HG03039 (cell line): ENCODE measurements around the gene ZNF181.

ENCODE experiments used
- ATAC-seq: cut with Tn5 transposase; IDR thresholded peaks from one replicate; pipeline ENCODE4 v1.9.1; 2021; ENCODE audit warnings: mild to moderate bottlenecking, moderate library complexity; ENCODE audit not compliant: unreplicated experiment

Gene ZNF181

DNA sequence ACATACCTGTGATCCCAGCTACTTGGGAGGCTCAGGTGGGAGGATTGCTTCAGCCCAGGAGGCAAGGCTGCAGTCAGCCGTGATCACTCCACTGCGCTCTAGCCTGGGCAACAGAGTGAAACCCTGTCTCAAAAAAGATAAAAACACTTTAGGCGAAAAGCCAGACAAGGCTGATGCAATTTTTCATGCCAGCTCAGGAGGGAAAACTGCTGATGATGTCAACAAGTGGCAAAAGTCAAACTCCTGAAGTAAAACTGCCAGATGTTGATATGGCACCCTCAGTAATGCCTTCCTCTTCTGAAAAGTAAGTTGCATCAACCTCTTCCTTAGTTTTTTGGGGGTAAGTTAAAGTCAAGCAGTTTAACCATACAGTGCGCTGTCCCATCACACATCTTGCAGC lies 23.4 kb downstream of the ZNF181 start:
- no peak for ATAC-seq

DNA sequence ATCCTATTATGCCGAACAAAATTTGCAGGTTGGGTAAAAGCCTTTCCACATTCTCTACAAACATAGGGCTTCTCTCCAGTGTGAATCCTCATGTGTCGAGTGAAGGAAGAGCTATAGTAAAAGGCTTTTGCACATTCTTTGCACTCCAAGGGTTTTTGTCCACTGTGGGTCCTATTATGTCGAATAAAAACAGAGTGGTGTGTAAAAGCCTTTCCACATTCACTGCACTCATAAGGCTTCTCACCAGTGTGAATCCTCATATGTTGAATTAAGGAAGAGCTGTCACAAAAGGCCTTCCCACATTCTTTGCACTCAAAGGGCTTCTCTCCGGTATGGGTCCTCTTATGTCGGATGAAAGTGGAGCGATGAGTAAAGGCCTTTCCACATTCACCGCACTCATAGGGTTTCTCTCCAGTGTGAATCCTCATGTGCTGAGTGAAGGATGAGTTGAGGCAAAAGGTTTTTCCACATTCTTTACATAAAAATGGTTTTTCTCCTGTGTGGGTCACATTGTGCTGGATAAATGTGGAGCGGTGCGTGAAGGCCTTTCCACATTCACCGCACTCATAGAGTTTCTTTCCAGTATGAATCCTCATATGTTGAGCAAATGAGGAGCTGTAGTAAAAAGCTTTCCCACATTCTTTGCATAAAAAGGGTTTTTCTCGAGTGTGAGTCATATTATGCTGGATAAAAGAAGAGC lies 25.3 kb downstream of the ZNF181 start:
- no peak for ATAC-seq

DNA sequence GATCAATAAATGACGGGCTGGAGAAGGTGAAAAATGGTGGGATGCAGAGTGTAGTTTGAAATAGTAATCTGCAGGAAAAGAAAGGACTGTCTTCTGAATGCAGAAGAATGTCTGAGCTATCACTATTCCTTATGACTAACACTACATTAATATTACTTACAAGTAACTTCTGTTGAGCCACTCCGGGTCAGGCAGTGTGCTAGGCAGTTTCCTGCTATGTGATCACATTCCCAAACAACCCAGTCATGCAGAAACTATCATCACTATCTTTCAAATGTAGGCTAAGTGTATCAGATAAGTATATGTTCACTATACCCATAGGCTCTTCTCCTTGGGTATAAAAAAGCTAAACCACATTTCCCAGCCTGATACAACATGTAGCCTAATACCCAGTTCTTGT lies 32.3 kb downstream of the ZNF181 start:
- ATAC-seq, result no peak

DNA sequence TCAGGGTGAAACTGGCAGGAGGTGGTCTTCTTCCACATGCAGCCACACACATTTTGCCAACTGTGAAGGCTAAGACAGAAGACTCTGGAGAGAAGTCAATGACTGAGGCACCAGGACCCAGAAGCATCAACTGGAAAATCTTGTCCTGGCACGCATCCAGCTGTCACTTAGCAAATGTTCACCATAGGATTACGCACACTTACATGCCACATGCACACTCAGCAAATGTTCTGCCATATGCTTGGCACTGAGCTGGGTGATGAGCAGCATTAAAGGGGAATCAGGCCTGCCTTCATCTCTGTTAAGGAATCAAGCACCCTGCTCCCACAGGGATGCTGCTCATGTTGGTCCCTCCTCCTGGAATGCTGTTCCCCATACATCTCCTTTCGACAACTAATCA lies 33.9 kb downstream of the ZNF181 start:
- no peak for ATAC-seq

DNA sequence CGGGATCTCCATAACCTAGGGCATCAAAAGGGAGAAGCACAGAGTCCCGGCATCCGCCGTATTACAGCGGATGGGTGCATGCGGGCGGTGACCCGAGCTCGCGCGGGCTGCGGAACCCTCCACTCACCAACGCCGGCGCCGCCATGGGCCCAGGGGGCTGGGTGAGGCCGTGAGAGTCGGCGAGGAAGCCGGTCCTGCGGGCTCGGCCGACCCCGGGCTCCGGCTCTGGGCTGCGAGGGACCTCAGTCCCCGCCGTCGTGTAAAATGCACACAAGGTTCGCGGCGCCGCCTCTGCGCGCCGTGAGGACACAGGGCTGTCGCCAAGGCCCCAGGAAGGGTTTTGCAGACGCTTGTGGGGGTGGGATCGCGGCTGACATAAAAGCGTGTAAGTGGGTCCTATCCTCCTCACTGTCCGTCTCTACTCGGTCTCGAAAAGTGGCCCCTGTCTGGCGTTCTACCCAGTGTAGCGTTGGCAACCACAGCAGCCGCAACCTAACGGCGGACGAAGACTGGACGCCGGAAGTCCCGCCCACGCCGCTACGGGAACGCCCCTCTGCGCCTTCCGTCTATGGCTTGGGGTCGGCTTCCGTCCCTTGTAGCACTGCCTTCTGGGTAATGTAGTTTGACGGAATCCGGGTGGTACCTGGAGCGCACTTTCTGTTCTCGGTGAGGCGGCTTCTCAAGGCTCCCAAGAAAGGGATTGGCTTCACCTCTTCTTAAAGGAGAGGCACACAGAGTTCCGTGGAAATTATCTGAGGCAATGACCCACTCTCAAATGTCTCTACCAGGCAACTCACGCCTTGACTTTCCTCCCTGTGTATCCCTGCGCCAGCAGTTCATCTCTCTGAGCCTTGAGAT lies 38.9 kb downstream of the ZNF181 start, which contains the start of gene ZNF599:
Gene ZNF599, minus strand, starts transcription at position 519 of the 858 bp plus-strand sequence. Its CDS starts 374 bp downstream, at position 145.
- peak; percentile 96 for ATAC-seq

DNA sequence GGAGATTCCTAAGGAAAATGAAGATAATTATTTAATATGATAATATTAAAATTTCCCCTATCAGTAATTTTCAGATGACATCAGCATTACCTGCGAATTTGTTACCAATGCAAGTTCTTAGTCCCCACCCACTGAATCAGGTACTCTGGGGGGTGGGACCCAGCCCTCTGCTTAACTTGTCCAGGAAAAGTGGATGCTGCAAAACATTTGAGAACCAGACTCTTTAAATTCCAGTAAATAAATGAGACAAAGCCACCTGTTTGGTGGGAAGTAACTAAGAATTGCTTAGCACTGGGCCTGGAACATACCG lies 39.5 kb downstream of the ZNF181 start:
- no peak for ATAC-seq

DNA sequence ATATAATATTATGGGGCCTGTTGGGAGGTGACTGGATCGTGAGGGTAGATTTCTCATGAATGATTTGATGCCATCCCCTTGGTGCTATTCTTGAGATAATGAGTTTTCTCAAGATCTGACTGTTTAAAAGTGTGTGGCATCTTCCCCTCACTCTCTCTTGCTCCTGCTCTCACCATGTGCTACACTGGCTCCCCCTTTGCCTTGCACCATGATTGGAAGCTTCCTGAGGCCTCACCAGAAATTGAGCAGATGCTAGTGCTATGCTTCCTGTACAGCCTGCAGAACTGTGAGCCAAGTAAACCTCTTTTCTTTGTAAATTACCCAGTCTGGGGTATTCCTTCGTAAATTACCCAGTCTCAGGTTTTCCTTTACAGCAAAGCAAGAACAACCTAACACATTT lies 40.8 kb downstream of the ZNF181 start:
- ATAC-seq, result no peak

DNA sequence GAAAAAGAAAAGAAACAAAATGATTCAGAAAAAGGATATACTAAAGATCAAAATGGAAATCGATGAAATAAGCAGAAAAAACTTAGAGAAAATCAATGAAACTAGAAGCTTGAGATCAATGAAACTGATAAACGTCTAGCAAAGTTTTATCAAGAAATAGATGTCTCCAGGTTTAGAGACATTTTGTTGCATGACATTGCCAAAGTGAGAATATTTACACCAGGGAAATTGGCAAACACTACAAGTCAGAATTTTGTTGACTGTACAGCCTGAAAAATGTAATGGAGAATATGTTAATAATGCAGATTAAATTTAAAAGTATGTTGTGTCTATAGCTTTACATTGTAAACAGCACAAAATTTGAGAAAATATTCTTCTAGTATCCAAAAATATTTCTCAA lies 44.3 kb downstream of the ZNF181 start:
- ATAC-seq, result no peak

DNA sequence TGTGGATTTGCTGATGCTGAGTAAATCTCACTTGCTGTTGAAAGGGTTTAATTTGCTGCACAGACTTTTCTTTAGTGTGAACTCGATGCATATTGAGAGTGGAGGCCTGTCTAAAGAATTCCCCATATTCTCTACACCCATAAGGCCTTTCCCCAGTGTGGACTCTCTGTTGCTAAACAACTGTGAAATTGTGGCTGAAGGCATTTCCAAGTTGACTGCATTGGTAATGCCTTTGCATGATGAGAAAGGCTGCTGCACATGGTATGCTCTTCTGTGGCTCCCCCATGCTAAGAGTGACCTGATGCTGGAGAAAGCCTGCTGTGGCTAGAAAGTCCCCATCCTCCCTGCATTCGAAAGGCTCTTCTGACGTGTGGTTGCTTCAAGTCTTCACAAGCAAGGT lies 45.6 kb downstream of the ZNF181 start:
- ATAC-seq, result no peak

DNA sequence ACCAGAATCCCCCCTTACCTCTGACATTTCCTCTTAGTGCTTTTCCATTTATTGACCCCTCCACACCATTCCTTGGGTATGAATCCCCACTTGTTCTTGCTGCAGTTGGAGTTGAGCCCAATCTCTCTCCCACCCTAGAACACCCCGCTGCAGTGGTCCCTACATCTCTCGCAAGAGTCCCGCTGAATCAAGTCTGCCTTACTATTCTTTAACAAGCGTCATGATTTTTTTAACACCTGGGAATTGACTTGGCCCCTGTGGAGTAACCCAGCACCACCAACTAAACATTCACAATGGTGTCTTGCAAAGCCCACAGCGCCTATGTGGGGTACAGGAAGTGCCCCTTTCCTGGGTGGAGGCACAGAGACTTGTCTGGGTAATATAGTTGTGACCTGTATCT lies 52.2 kb downstream of the ZNF181 start:
- no peak for ATAC-seq

DNA sequence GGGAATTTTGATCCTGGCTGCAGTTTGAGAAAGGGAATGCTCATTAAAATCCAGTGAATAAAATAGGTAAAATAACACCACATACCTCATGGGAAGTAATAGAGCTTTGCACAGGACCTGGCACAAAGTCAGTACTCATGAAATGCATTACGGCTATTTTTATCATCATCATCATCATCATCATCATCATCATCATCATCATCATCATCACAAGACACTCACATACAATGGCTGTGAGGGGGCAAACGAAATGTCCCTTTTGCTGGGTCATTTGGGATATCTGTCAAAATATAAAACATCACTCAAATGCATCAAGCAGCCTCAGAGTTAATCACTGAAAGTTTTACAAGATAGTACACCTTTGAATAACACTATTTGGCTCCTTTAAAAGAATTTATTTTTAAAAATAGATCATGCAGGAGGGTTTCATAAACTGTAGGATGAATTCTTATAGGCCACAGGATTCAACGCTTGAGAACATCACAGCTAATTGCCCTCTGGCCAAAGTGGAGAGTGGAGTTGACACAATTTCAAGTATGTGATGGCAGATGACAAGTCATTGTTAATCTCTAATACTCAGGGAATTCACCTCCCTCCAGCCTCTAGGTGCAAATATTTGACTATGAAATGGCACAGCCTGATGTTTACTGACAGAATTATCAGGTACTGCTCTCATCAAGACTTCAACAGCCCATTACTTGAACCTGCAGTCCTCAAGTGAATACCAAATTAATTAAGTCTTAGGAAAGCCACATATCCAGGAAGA lies 53.2 kb downstream of the ZNF181 start:
- ATAC-seq, result no peak

DNA sequence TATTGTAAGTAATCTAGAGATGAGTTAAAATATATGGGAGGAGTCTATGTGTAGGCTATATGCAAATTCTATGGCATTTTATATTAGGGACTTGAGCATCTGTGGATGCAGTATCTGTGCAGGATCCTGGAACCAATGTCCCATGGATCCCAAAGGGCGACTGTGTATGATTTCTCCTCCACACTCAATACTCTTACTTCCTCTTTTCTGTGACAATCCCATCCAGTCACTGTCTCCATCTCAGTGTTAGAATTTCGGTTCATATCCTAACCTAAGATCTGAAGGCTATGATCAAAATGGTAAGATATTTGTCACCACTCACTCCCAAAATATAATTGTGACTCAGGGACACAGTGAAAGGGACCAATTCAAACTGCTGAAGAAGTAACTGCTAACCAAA lies 54.0 kb downstream of the ZNF181 start:
- ATAC-seq, result no peak

DNA sequence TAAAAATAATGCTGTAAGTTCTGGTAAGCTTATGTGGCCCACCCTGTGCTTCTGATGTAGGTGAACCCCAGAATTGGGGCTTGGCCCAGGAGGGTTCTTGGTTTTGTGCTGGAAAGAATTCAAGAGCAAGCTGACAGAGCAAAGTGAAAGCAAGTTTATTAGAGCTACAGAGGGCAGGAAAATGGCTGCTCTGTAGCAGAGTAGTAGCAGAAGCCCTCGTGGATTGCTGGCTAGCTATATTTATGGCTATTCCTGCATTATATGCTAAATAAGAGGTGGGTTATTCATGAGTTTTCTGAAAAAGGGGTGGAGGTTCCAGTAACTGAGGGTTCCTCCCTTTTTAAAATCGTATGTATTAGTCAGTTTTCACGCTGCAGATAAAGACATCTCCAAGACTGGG lies 59.5 kb downstream of the ZNF181 start:
- ATAC-seq, result no peak

DNA sequence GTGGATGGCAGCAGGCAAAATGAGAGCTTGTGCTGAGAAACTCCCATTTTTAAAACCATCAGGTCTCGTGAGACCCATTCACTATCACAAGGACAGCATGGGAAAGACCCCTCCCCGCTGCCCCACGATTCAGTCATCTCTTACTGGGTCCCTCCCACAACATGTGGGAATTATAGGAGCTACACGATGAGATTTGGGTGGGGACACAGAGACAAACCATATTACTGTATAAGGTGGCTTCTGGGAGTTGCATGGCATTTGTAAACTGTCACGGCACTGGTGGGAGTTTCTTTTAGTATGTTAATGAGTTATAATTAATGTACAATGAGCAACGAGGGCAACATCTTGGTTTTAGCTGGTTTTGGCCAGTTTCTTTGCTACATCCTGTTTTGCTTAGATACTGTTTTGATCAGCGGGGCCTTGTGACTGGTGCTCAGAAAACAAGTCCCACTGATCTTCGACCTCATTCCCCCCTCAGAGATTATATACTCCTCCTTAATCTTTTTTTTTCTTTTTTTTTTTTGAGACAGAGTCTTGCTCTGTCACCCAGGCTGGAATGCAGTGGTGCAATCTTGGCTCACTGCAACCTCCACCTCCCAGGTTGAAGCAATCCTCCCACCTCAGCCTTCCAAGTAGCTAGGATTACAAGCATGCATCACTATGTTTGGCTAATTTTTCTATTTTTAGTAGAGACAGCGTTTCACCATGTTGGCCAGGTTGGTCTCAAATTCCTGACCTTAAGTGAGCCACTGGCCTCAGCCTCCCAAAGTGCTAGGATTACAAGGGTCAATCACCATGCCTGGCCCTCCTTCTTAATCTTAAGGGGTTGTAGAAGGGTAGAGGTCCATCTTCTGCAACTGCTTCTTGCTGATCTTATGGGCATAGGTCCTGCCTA lies 60.3 kb downstream of the ZNF181 start:
- no peak for ATAC-seq
